ENCODE results near the gene BBIP1.
A peak's percentile ranks its signal among the peaks of the same experiment; 100 is the strongest.
"Not testable (repeated sequence)": the region's sequence is repeated elsewhere in the genome, so short reads cannot be mapped to it uniquely, and the experiment has no call there.

Gene BBIP1

DNA sequence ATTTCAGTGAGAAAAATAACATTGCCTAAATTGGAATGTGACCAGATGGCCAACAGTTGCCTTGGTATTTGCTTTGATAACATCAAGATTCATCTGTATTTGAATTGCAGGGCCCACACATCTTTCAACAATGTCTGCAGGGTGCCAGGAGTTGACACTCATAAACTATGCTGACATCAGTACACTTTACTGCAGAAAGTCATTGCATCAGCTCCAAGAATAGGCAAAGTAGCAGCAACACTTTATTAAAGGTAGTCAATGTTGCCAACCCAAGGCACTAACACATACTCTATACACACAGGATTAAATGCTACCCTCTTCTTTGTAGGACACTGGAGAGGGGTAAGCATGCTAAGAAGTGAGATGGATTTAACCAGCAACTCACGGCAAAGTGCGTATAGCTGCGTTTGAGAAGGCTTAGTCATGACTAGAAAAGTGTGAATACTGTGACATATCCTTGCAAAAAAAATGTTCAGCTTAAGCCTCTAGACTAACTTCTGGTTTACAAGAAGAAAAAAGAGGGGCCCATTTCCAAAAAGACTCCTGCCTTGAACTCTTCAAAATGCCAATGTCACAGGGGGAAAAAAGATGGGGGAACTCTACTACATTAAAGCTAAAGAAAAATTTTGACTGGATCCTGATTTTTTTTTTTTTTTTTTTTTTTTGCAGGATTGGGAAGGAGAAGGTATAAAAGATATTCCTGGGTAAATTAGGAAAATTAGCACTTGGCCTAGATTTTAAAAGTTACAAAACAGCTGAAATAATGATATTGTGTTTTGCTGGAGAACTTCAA, 2.2 kb downstream of the BBIP1 start:
- TF ChIP-seq, protein P1, sequence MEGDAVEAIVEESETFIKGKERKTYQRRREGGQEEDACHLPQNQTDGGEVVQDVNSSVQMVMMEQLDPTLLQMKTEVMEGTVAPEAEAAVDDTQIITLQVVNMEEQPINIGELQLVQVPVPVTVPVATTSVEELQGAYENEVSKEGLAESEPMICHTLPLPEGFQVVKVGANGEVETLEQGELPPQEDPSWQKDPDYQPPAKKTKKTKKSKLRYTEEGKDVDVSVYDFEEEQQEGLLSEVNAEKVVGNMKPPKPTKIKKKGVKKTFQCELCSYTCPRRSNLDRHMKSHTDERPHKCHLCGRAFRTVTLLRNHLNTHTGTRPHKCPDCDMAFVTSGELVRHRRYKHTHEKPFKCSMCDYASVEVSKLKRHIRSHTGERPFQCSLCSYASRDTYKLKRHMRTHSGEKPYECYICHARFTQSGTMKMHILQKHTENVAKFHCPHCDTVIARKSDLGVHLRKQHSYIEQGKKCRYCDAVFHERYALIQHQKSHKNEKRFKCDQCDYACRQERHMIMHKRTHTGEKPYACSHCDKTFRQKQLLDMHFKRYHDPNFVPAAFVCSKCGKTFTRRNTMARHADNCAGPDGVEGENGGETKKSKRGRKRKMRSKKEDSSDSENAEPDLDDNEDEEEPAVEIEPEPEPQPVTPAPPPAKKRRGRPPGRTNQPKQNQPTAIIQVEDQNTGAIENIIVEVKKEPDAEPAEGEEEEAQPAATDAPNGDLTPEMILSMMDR (conservative IDR thresholded peaks at IDR 0.05; ENCODE audit: control insufficient read depth, insufficient read depth, low read depth, low read length) = no peak
- no peak overlapping the region for H3K4me3 ChIP-seq (ENCODE audit: control insufficient read depth, low read depth, low read length)
- peak; percentile 64 for DNase-seq (ENCODE audit: low read depth)

DNA sequence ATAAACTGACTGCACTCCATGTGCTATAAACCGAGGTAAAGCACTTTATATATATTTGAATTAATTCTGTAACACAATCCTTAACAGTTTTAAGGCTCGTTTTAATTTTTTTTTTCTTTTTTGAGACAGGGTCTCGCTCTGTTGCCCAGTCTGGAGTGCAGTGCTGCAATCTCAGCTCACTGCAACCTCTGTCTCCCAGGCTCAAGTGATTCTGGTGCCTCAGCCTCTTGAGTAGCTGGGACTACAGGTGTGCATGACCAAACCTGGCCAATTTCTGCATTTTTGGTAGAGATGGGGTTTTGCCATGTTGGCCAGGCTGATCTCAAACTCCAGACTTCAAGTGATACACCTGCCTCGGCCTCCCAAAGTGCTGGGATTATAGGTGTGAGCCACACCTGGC, 3.4 kb downstream of the BBIP1 start:
- not testable (repeated sequence) for H3K4me3 ChIP-seq (ENCODE audit: control insufficient read depth, low read depth, low read length); DNase-seq (ENCODE audit: low read depth)

DNA sequence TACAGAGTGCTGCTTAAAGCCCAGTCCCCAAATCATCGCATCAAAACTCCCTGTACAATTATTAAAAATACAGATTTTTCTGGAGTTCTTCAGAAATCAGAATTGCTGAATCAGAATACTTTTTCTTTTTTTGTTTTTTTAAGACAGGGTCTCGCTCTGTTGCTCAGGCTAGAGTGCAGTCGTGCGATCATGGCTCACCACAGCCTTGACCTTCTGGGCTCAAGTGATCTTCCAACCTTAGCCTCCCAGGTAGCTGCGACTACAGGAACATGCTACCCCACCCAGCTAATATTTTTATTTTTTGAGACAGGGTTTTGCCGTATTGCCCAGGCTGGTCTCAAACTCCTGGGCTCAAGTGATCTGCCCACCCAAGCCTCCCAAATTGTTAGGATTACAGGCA, 3.9 kb downstream of the BBIP1 start:
- H3K4me3 ChIP-seq (ENCODE audit: control insufficient read depth, low read depth, low read length) = no peak overlapping the region
- TF ChIP-seq, protein P1 (conservative IDR thresholded peaks at IDR 0.05; ENCODE audit: control insufficient read depth, insufficient read depth, low read depth, low read length) = no peak
- DNase-seq (ENCODE audit: low read depth) = no peak

DNA sequence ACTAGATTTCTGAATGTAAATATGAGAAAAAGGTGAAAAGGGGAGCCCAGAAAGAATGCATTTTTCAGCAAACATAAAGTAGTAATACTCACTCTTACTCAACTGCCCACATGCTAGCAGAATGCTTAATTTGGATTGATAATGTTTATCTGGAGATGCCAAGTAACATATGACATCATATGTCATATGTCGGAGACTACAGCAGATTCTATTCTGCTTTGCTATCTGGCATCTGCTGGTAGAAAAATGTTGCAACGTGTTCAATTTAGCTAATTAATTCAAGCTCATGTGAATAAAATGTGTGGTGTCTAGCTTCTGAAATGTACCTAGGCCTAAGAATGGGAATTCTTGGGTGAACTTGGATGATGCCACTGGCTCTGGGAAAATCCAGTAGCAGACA, 4.5 kb downstream of the BBIP1 start:
- no peak overlapping the region for H3K4me3 ChIP-seq (ENCODE audit: control insufficient read depth, low read depth, low read length)
- peak; percentile 33 for DNase-seq (ENCODE audit: low read depth)
- TF ChIP-seq, protein P1 (conservative IDR thresholded peaks at IDR 0.05; ENCODE audit: control insufficient read depth, insufficient read depth, low read depth, low read length) = no peak

DNA sequence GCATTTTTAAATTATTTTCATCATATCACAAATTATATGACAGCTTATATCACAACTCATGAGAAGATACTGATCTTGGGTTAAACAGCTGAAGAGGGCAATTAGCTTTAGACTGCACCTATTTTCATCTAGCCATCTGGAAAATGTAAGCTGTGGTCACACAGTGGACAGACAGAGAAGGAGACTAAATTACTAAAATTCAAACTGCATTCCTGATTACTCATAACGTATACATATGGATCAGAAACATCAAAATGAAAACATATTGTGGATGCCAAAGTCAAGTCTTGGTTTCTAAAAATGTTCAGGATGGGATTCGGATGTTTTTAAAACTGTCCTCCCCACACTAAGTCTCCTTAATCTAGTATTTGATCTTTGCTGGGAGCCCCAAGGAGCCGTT, 6.6 kb downstream of the BBIP1 start:
- no peak overlapping the region for H3K4me3 ChIP-seq (ENCODE audit: control insufficient read depth, low read depth, low read length)
- TF ChIP-seq, protein P1 (conservative IDR thresholded peaks at IDR 0.05; ENCODE audit: control insufficient read depth, insufficient read depth, low read depth, low read length) = no peak
- DNase-seq (ENCODE audit: low read depth) = peak; percentile 65

DNA sequence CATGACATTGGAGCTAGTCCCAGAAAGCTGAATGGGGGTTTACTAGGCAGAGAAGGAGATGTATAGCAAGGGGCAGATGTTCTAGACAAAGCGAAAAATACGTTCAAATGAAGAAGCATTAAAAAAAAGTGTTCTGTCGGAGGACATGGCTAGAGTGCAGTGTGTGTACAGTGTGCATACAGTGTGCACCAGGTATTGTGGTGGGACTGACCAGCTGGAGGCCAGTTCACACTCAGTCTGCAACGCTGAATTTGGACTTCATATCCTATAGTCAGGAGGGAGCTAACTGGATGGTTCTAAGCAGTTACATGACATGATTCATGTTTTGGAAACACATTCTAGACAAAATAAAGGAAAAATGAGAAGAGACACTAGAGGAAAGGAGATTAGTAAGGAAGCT, 8.8 kb downstream of the BBIP1 start:
- TF ChIP-seq, protein P1 (conservative IDR thresholded peaks at IDR 0.05; ENCODE audit: control insufficient read depth, insufficient read depth, low read depth, low read length) = no peak
- DNase-seq (ENCODE audit: low read depth) = no peak
- no peak overlapping the region for H3K4me3 ChIP-seq (ENCODE audit: control insufficient read depth, low read depth, low read length)

DNA sequence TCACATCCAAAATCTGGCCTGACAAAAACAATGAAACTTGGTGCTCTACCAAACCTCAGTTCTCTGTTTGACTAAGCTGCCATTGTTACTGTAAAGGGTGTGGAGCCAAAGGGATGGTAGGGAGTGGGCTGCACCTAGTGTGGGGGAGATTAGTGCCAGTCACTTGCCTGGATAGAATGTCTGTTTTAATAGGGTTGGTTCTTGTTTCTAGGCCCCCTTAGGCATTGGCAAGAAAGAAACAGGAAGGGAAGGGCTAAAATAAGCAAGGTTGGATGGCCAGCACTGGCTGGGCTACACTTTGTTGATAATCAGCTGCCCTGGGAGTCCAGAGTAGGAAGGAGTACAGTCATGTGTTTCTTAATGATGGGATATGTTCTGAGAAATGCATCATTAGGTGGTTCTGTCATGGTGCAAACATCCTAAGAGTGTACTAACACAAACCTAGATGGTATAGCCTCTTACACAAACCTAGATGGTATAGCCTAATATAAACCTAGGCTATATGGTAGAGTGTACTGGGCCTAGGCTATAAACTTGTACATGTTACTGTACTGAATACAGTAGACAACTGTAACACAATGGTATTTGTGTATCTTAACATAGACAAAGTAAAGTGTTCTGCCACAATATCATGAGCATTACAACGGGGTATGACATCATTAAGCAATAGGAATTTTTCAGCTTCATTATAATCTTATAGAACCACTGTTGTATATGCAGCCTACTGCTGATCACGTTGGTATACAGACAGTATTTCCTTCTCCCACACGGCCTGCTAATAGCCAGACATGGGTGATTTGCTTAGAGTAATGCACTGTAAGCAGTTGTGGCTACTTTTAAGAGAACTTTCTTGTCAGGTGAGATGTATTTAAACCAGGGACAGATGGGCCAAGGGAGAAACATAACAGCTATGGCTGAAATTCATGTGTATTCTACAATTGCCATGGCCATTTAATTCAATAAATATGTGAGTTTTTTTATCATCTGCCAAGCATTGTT, 15.4 kb downstream of the BBIP1 start:
- TF ChIP-seq, protein P1 (conservative IDR thresholded peaks at IDR 0.05; ENCODE audit: control insufficient read depth, insufficient read depth, low read depth, low read length) = no peak
- H3K4me3 ChIP-seq (ENCODE audit: control insufficient read depth, low read depth, low read length) = no peak overlapping the region
- DNase-seq (ENCODE audit: low read depth) = peak; percentile 30

Measured in fibroblast of mammary gland (primary cell).